ENCODE results near the gene MRTFB.

DNA sequence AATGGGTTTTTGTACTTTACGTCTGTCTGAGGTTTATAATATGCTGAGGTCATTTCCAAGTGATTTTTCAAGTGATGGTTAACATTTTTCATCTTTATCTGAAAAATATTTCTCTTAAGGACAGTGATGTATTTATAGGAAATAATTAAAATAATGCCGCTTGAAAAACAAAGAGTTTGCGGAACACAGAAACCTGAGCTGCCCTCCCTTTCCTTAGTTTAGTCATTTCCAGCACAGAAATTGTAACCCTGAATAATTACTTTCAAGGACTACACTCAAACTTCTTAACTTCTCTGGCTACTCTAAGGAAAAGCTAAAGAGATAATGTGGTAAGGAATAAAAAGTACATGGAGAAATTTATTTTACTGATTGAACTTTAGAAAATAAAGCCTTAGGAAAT is 54.6 kb downstream of the MRTFB start:
- TF ChIP-seq, protein P1, sequence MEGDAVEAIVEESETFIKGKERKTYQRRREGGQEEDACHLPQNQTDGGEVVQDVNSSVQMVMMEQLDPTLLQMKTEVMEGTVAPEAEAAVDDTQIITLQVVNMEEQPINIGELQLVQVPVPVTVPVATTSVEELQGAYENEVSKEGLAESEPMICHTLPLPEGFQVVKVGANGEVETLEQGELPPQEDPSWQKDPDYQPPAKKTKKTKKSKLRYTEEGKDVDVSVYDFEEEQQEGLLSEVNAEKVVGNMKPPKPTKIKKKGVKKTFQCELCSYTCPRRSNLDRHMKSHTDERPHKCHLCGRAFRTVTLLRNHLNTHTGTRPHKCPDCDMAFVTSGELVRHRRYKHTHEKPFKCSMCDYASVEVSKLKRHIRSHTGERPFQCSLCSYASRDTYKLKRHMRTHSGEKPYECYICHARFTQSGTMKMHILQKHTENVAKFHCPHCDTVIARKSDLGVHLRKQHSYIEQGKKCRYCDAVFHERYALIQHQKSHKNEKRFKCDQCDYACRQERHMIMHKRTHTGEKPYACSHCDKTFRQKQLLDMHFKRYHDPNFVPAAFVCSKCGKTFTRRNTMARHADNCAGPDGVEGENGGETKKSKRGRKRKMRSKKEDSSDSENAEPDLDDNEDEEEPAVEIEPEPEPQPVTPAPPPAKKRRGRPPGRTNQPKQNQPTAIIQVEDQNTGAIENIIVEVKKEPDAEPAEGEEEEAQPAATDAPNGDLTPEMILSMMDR (conservative IDR thresholded peaks at IDR 0.05; ENCODE audit: low read depth in 2 of 2): no peak
- no peak for TF ChIP-seq JUNB (IDR thresholded peaks at IDR 0.05; ENCODE audit: unreplicated experiment)
- TF ChIP-seq, protein P2, sequence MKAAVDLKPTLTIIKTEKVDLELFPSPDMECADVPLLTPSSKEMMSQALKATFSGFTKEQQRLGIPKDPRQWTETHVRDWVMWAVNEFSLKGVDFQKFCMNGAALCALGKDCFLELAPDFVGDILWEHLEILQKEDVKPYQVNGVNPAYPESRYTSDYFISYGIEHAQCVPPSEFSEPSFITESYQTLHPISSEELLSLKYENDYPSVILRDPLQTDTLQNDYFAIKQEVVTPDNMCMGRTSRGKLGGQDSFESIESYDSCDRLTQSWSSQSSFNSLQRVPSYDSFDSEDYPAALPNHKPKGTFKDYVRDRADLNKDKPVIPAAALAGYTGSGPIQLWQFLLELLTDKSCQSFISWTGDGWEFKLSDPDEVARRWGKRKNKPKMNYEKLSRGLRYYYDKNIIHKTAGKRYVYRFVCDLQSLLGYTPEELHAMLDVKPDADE (IDR thresholded peaks at IDR 0.05): no peak
- TF ChIP-seq EZH2 (IDR thresholded peaks at IDR 0.05; ENCODE audit: low read depth, unreplicated experiment): no peak
- TF ChIP-seq CREB1 (CRISPR knock-in tag; IDR thresholded peaks at IDR 0.05; ENCODE audit: low read depth): no peak
- TF ChIP-seq ZNF331 (CRISPR knock-in tag; IDR thresholded peaks at IDR 0.05; ENCODE audit: low read depth): no peak
- TF ChIP-seq POLR2AphosphoS5 (IDR thresholded peaks at IDR 0.05; ENCODE audit: low read depth): no peak
- no peak for TF ChIP-seq EZH2phosphoT487 (IDR thresholded peaks at IDR 0.05; ENCODE audit: unreplicated experiment)
- no peak for TF ChIP-seq STAT1 (IDR thresholded peaks at IDR 0.05; ENCODE audit: unreplicated experiment)
- TF ChIP-seq, protein P3, sequence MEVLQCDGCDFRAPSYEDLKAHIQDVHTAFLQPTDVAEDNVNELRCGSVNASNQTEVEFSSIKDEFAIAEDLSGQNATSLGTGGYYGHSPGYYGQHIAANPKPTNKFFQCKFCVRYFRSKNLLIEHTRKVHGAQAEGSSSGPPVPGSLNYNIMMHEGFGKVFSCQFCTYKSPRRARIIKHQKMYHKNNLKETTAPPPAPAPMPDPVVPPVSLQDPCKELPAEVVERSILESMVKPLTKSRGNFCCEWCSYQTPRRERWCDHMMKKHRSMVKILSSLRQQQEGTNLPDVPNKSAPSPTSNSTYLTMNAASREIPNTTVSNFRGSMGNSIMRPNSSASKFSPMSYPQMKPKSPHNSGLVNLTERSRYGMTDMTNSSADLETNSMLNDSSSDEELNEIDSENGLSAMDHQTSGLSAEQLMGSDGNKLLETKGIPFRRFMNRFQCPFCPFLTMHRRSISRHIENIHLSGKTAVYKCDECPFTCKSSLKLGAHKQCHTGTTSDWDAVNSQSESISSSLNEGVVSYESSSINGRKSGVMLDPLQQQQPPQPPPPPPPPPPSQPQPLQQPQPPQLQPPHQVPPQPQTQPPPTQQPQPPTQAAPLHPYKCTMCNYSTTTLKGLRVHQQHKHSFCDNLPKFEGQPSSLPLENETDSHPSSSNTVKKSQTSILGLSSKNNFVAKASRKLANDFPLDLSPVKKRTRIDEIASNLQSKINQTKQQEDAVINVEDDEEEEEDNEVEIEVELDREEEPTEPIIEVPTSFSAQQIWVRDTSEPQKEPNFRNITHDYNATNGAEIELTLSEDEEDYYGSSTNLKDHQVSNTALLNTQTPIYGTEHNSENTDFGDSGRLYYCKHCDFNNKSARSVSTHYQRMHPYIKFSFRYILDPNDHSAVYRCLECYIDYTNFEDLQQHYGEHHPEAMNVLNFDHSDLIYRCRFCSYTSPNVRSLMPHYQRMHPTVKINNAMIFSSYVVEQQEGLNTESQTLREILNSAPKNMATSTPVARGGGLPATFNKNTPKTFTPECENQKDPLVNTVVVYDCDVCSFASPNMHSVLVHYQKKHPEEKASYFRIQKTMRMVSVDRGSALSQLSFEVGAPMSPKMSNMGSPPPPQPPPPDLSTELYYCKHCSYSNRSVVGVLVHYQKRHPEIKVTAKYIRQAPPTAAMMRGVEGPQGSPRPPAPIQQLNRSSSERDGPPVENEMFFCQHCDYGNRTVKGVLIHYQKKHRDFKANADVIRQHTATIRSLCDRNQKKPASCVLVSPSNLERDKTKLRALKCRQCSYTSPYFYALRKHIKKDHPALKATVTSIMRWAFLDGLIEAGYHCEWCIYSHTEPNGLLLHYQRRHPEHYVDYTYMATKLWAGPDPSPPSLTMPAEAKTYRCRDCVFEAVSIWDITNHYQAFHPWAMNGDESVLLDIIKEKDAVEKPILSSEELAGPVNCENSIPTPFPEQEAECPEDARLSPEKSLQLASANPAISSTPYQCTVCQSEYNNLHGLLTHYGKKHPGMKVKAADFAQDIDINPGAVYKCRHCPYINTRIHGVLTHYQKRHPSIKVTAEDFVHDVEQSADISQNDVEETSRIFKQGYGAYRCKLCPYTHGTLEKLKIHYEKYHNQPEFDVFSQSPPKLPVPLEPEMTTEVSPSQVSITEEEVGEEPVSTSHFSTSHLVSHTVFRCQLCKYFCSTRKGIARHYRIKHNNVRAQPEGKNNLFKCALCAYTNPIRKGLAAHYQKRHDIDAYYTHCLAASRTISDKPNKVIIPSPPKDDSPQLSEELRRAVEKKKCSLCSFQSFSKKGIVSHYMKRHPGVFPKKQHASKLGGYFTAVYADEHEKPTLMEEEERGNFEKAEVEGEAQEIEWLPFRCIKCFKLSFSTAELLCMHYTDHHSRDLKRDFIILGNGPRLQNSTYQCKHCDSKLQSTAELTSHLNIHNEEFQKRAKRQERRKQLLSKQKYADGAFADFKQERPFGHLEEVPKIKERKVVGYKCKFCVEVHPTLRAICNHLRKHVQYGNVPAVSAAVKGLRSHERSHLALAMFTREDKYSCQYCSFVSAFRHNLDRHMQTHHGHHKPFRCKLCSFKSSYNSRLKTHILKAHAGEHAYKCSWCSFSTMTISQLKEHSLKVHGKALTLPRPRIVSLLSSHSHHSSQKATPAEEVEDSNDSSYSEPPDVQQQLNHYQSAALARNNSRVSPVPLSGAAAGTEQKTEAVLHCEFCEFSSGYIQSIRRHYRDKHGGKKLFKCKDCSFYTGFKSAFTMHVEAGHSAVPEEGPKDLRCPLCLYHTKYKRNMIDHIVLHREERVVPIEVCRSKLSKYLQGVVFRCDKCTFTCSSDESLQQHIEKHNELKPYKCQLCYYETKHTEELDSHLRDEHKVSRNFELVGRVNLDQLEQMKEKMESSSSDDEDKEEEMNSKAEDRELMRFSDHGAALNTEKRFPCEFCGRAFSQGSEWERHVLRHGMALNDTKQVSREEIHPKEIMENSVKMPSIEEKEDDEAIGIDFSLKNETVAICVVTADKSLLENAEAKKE (CRISPR knock-in tag; IDR thresholded peaks at IDR 0.05): no peak
